AG10803 (cell line): ENCODE measurements around the gene RAPH1.

Experiments used
- DNase-seq: peaks from one replicate; pipeline ENCODE4 v3.0.0; 2010; ENCODE audit warnings: low read depth
- H3K4me3 ChIP-seq: 2 replicates; pipeline ENCODE4 v1.5.1; 2011; ENCODE audit warnings: mild to moderate bottlenecking, low read length, control low read depth
- CTCF ChIP-seq: conservative IDR thresholded peaks from 2 replicates; pipeline ENCODE4 v1.5.1; 2011; ENCODE audit warnings: mild to moderate bottlenecking, low read length, control low read depth, inconsistent platforms

The RAPH1 gene

GRCh38 chr2:203578759-203579643 lies 43.9 kb upstream of the RAPH1 start:
- DNase-seq, result peak; percentile 61
- no peak for TF ChIP-seq CTCF
- H3K4me3 ChIP-seq, result no peak overlapping the region

DNA sequence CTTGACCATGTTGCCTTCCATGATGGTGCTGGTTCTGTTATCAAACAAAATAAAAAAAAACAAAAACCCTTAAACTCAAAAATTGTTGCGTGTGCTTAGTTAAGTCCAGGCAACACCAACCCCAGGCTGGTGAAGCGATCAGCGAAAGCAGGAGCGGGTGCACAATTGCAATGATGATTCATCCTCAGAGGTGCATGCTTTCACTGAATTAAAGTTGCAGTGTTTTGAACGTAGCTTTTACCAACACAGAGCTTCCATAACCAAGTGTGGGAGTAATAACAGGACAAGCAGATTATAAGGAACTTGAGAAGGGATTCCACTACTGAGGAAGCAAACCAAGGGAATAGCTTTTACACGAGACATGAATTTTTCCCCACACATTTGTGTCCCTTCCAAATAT lies 39.7 kb upstream of the RAPH1 start:
- DNase-seq, result no peak
- TF ChIP-seq CTCF, result no peak
- no peak overlapping the region for H3K4me3 ChIP-seq

DNA sequence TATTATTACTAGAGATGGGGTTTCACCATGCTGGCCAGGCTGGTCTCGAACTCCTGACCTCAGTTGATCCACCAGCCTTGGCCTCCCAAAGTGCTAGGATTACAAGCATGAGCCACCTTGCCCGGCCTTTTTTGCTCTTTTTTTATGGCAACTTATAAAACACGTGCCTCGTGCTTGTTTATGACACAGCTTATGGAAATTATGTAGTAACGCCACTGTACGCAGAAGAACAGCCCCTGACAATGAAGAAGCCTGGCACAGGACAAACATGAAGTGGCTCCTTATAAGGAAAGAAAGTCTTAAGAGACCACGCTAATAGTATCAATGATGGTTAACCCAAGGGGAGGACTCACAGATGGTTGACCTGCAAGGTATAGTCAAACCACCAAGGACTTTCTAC lies 37.2 kb upstream of the RAPH1 start:
- TF ChIP-seq CTCF, result no peak
- DNase-seq, result no peak
- no peak overlapping the region for H3K4me3 ChIP-seq

DNA sequence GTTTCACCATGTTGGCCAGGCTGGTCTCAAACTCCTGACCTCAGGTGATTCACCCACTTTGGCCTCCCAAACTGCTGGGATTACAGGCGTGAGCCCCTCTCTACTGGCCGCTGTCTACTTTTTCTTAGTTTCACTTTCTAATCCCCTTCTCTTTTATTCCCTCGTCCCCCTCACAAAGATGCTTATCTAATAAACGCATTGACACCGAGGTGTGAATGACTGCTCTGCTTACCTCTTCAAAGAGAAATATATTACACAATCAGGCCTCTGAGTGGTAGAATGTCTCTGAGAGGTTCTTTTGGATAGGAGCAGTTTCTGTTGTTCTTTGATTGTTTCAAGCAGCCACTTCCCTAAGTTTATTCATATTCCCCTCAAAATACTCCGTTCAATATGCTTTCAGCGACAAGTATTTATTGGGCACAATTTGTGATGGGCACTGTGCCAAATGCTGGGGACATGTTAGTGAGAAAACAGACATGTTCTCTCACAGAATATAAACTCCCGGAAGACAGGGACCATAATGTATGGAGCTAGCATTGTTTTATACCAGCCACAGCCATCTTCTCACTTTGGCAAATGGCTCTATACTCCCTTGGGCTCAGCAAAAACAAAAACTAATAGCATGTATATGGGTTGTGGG lies 34.7 kb upstream of the RAPH1 start:
- H3K4me3 ChIP-seq, result no peak overlapping the region
- DNase-seq, result no peak
- no peak for TF ChIP-seq CTCF

DNA sequence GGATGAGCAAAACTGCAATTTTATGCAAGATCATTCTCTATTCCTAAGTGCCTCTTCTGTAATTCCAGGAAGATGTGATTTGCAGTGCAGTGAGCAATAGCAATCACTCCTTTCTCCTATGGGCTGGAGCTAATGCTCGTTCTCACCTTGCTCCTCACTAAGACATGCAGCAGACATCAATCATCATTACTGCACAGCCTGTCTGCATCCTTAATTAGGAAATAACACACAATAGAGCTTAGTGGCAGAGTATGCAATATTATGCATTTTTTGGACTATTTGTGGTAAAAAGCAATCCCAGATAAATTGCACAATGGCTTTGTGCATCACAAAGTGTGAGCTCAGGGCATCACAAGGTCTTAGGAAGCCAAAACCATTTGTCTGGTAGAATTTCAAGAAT lies 32.6 kb upstream of the RAPH1 start:
- no peak for TF ChIP-seq CTCF
- H3K4me3 ChIP-seq, result no peak overlapping the region
- DNase-seq, result peak; percentile 89

DNA sequence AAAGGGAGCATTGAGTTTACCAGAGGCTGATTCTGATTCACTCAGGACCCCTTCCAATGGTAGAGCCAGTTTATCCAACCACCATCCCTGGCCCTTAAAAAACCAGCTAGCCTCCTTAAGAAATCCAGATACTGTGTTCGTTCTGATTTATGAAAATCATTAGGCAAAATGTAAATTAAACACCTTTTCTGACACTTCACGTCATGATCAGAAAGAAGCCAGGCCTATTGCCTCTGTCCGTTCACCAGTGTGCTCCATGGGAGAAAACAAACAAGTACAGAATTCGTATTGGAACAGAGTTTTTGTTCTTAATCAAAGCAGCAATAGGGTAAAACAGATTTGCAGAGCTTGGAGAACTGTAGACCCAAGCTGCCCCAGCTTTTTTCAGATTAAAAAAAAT lies 31.1 kb upstream of the RAPH1 start:
- no peak for TF ChIP-seq CTCF
- H3K4me3 ChIP-seq, result no peak overlapping the region
- DNase-seq, result no peak

DNA sequence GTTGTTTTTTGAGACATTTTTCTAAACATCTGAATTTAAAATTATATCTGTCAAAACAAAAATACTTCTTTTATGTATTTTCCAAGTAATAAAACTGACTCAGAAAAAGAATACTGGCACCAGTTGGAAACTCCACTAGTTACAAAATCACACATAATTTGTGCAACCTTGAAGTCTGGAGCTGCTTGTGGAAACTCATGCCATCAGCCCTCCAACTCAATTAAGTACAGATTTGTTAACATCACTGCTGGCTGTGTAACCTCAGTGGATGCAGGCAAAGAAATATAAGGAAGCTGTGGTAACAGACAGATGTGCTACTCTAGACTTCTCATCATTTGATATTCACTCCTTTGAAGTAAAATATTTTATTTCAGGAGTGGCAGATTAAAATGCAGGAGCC lies 30.0 kb upstream of the RAPH1 start:
- H3K4me3 ChIP-seq, result no peak overlapping the region
- TF ChIP-seq CTCF, result no peak
- DNase-seq, result peak; percentile 59
